ENCODE results near the gene GRM4. TPM values are rescaled to one million over a fixed set of nuclear protein-coding genes. Genes with fewer than 3 reads are reported as not detected.

GRM4 gene
- polyA plus RNA-seq, 1 of the 3 experiments (the other 2 are of a cell fraction), result not detected

GRCh38 chr6:34145161-34146020 lies 496 bp downstream of the GRM4 start:
- Histone ChIP-seq H3K27me3 (ENCODE audit: insufficient read depth) (peaks cover 67% of the 10 kb centered on the region), H3K4me3 (ENCODE audit: low read depth in 2 of 2, low read length in 1 of 2) (peak overlapping the region; percentile 42 to 56), H3K4me1 (ENCODE audit: control insufficient read depth in 1 of 2, insufficient read depth in 2 of 2, low read depth in 1 of 2, low read length in 1 of 2) (peaks cover 0 to 20% of the 10 kb centered on the region in 2 experiments; a peak in 2 of 4 replicates), H3K9me2 (no peaks in the 10 kb centered on the region), H3K79me2 (ENCODE audit: insufficient read depth) (no peaks in the 10 kb centered on the region), H3K36me3 (replicated peaks in 1 of 2; ENCODE audit: control insufficient read depth in 1 of 2, insufficient read depth in 2 of 2, low read length in 1 of 2) (no peaks in the 10 kb centered on the region), H3K9me3 (no peaks in the 10 kb centered on the region), H3K4me2 (peak overlapping the region; percentile 83), H4K20me1 (ENCODE audit: insufficient read depth) (0 out of 2 replicates have a peak, but pooled peaks cover 4% of the 10 kb centered on the region), H2AFZ (ENCODE audit: low read depth) (no peak overlapping the region), H3F3A (replicated peaks; ENCODE audit: insufficient read depth) (no peaks in the 10 kb centered on the region), H3K9ac (no peak overlapping the region), H3K27ac (ENCODE audit: low read depth in 2 of 2, low read length in 1 of 2) (no peak overlapping the region)
- CTCF ChIA-PET, result interaction anchor here (0.6 to 10.6 kb wide), 25 partner anchors 10 to 511 kb away, joined by 3 to 85 read pairs (median 3); partner anchors contain the start of gene UQCC2
- no peak for TF ChIP-seq USF1 (IDR thresholded peaks at IDR 0.05; ENCODE audit: borderline replicate concordance, low read depth)
- no peak for TF ChIP-seq TCF12 (IDR thresholded peaks at IDR 0.05)
- no peak for TF ChIP-seq PBX3 (IDR thresholded peaks at IDR 0.05)
- TF ChIP-seq MXI1 (IDR thresholded peaks at IDR 0.05; ENCODE audit: low read depth, low read length), result no peak
- no peak for TF ChIP-seq JUND (IDR thresholded peaks at IDR 0.05)
- no peak for TF ChIP-seq EP300 (IDR thresholded peaks at IDR 0.05; ENCODE audit: borderline replicate concordance in 1 of 2, low read depth in 1 of 2, low read length in 1 of 2)
- no peak for TF ChIP-seq IRF3 (IDR thresholded peaks at IDR 0.05; ENCODE audit: low read depth, low read length)
- TF ChIP-seq CTCF (IDR thresholded peaks at IDR 0.05), result no peak
- peak; percentile 78 for DNase-seq
- POLR2A ChIA-PET, result no interaction called here
- WGBS (ENCODE audit: low lambda C conversion rate), result 4% methylated on average over 47 of the region's 100 CpGs

GRCh38 chr6:34144581-34145160 lies 1.2 kb downstream of the GRM4 start:
- ChIA-PET CTCF (interaction anchor here (0.7 to 10.6 kb wide), 25 partner anchors 10 to 510 kb away, joined by 3 to 85 read pairs (median 4); partner anchors contain the start of gene UQCC2), POLR2A (no interaction called here)
- 5% methylated on average over 4 of the region's 58 CpGs for WGBS (ENCODE audit: low lambda C conversion rate)
- Histone ChIP-seq H4K20me1 (ENCODE audit: insufficient read depth) (0 out of 2 replicates have a peak, but pooled peaks cover 4% of the 10 kb centered on the region), H3K27ac (ENCODE audit: low read depth in 2 of 2, low read length in 1 of 2) (no peak overlapping the region), H3K79me2 (ENCODE audit: insufficient read depth) (no peaks in the 10 kb centered on the region), H2AFZ (ENCODE audit: low read depth) (no peak overlapping the region), H3F3A (replicated peaks; ENCODE audit: insufficient read depth) (no peaks in the 10 kb centered on the region), H3K27me3 (ENCODE audit: insufficient read depth) (peaks cover 67% of the 10 kb centered on the region), H3K4me3 (ENCODE audit: low read depth in 2 of 2, low read length in 1 of 2) (peak overlapping the region; percentile 42 to 56), H3K36me3 (replicated peaks in 1 of 2; ENCODE audit: control insufficient read depth in 1 of 2, insufficient read depth in 2 of 2, low read length in 1 of 2) (no peaks in the 10 kb centered on the region), H3K4me1 (ENCODE audit: control insufficient read depth in 1 of 2, insufficient read depth in 2 of 2, low read depth in 1 of 2, low read length in 1 of 2) (peaks cover 0 to 20% of the 10 kb centered on the region in 2 experiments; a peak in 2 of 4 replicates), H3K9me2 (no peaks in the 10 kb centered on the region), H3K9ac (no peak overlapping the region), H3K9me3 (no peaks in the 10 kb centered on the region), H3K4me2 (peak overlapping the region; percentile 83)
- no peak for DNase-seq
- TF ChIP-seq TAF1 (IDR thresholded peaks at IDR 0.05; ENCODE audit: borderline replicate concordance, low read depth, low read length) (no peak), SMC3 (IDR thresholded peaks at IDR 0.05; ENCODE audit: low read depth, low read length) (no peak), MAX (IDR thresholded peaks at IDR 0.05; ENCODE audit: low read depth) (no peak), IRF3 (IDR thresholded peaks at IDR 0.05; ENCODE audit: low read depth, low read length) (no peak), NRF1 (IDR thresholded peaks at IDR 0.05; ENCODE audit: low read depth, low read length) (no peak), FOXJ3 (CRISPR knock-in tag; IDR thresholded peaks at IDR 0.05) (no peak), MXI1 (IDR thresholded peaks at IDR 0.05; ENCODE audit: low read depth, low read length) (no peak), RXRA (IDR thresholded peaks at IDR 0.05; ENCODE audit: borderline replicate concordance, low read depth) (no peak), FOXM1 (IDR thresholded peaks at IDR 0.05; ENCODE audit: low read depth) (no peak), CTCF (IDR thresholded peaks at IDR 0.05) (no peak)

Measured in SK-N-SH (cell line).